ENCODE data around the gene ARNT2.

Gene ARNT2

DNA sequence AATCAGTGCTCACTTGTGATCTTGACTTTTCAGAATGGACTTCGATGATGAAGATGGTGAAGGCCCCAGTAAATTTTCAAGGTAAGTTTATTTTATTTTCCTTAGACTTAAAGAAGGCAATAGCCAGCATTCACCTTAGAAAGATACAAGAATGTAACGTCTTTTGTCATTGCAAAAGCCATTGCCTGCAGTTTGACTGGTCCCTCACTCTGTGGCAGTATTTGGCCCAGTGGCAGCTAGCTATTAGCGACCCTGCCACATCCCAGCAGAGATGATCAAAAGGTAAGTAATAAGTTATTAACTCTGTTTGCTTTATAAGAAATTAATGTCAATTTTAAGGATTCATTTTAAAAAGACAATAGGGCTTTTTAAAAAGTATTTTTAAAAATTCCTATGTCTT lies 53.7 kb downstream of the ARNT2 start:
- no peak overlapping the region for H3K27ac ChIP-seq
- H2AFZ ChIP-seq (ENCODE audit: low read depth): no peak overlapping the region
- H3K4me2 ChIP-seq: no peak overlapping the region
- TF ChIP-seq, protein P1, sequence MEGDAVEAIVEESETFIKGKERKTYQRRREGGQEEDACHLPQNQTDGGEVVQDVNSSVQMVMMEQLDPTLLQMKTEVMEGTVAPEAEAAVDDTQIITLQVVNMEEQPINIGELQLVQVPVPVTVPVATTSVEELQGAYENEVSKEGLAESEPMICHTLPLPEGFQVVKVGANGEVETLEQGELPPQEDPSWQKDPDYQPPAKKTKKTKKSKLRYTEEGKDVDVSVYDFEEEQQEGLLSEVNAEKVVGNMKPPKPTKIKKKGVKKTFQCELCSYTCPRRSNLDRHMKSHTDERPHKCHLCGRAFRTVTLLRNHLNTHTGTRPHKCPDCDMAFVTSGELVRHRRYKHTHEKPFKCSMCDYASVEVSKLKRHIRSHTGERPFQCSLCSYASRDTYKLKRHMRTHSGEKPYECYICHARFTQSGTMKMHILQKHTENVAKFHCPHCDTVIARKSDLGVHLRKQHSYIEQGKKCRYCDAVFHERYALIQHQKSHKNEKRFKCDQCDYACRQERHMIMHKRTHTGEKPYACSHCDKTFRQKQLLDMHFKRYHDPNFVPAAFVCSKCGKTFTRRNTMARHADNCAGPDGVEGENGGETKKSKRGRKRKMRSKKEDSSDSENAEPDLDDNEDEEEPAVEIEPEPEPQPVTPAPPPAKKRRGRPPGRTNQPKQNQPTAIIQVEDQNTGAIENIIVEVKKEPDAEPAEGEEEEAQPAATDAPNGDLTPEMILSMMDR (conservative IDR thresholded peaks at IDR 0.05; ENCODE audit: low read depth, low read length): no peak
- no peak overlapping the region for H3K4me3 ChIP-seq (IDR thresholded peaks at IDR 0.05; ENCODE audit: insufficient read depth, low read depth, low read length)
- H4K20me1 ChIP-seq (ENCODE audit: insufficient read depth): no peaks in the 10 kb centered on the region
- H3K27me3 ChIP-seq (ENCODE audit: insufficient read depth, low read depth): no peaks in the 10 kb centered on the region
- H3K4me1 ChIP-seq (ENCODE audit: low read depth, poor library complexity, severe bottlenecking): no peaks in the 10 kb centered on the region
- no peaks in the 10 kb centered on the region for H3K79me2 ChIP-seq (ENCODE audit: insufficient read depth, low read depth)
- no peak overlapping the region for H3K9ac ChIP-seq
- no peaks in the 10 kb centered on the region for H3K36me3 ChIP-seq (ENCODE audit: insufficient read depth)

DNA sequence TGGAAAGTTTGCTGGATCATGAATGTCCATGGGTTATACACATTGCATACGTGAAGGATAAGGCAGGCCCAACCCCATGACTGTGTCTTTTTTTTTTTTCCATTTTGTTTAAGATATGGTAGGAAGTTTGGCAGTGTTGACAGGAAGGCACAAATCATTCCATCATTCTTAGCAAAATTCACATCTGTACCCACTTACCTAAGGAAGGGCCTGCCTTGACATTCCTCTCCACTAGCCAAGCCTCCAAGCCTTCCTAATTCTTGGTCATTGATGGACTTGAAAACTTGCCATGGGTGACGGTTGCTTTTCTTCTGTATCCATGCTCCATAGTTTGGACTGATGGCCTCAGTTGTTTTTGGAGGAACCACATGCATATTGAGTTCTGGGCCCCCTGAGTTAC lies 54.4 kb downstream of the ARNT2 start:
- no peaks in the 10 kb centered on the region for H3K79me2 ChIP-seq (ENCODE audit: insufficient read depth, low read depth)
- no peaks in the 10 kb centered on the region for H3K36me3 ChIP-seq (ENCODE audit: insufficient read depth)
- no peak overlapping the region for H3K27ac ChIP-seq
- no peak overlapping the region for H2AFZ ChIP-seq (ENCODE audit: low read depth)
- TF ChIP-seq, protein P1 (conservative IDR thresholded peaks at IDR 0.05; ENCODE audit: low read depth, low read length): no peak
- H3K4me1 ChIP-seq (ENCODE audit: low read depth, poor library complexity, severe bottlenecking): no peaks in the 10 kb centered on the region
- no peaks in the 10 kb centered on the region for H3K27me3 ChIP-seq (ENCODE audit: insufficient read depth, low read depth)
- H3K4me2 ChIP-seq: no peak overlapping the region
- no peak overlapping the region for H3K9ac ChIP-seq
- H3K4me3 ChIP-seq (IDR thresholded peaks at IDR 0.05; ENCODE audit: insufficient read depth, low read depth, low read length): no peak overlapping the region
- H4K20me1 ChIP-seq (ENCODE audit: insufficient read depth): no peaks in the 10 kb centered on the region

DNA sequence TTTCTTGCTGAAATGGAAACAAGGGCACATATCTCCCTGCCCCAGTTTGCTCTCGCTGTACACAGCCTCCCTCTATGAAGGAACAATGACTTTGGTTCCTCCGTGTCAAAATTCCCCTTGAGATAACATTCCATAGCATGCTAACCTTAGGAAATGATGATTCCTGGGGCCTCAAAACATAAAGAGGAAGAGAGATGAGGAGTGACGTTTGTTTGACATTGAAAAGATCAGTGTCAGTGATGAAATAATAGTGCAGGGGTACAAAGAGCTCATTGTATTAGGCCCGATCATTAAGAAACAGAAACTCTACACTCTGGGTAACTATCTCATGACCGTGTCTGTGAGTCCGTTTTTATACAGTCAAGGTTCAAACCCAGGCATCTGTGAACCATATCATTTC lies 55.2 kb downstream of the ARNT2 start:
- Histone ChIP-seq H3K9ac (no peak overlapping the region), H3K79me2 (ENCODE audit: insufficient read depth, low read depth) (no peaks in the 10 kb centered on the region), H3K27ac (no peak overlapping the region), H3K36me3 (ENCODE audit: insufficient read depth) (no peaks in the 10 kb centered on the region), H3K4me2 (no peak overlapping the region), H3K27me3 (ENCODE audit: insufficient read depth, low read depth) (no peaks in the 10 kb centered on the region), H2AFZ (ENCODE audit: low read depth) (no peak overlapping the region), H3K4me1 (ENCODE audit: low read depth, poor library complexity, severe bottlenecking) (no peaks in the 10 kb centered on the region), H3K4me3 (IDR thresholded peaks at IDR 0.05; ENCODE audit: insufficient read depth, low read depth, low read length) (no peak overlapping the region), H4K20me1 (ENCODE audit: insufficient read depth) (no peaks in the 10 kb centered on the region)
- TF ChIP-seq, protein P1 (conservative IDR thresholded peaks at IDR 0.05; ENCODE audit: low read depth, low read length): no peak

DNA sequence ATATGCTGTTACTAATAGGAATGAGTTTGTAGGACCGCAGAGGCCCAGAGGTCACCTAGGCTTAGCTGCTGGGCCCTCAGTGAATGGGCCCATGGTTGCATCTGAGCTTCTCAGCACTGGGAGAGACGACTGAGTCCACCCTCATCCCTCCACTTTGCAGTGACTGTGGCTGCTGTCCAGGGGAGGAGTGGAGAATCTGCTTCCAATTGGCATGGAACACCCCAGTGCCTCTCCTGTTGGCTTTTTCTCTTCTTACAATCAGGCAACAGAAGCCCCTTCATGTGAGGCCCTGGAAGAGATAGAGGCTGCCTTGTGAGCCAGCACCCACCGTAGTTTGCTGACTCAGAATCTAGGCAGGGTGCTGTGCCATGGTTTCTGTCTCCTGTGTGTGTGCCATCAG lies 55.6 kb downstream of the ARNT2 start:
- no peak overlapping the region for H2AFZ ChIP-seq (ENCODE audit: low read depth)
- no peak overlapping the region for H3K27ac ChIP-seq
- no peak overlapping the region for H3K4me2 ChIP-seq
- H3K79me2 ChIP-seq (ENCODE audit: insufficient read depth, low read depth): no peaks in the 10 kb centered on the region
- H3K4me3 ChIP-seq (IDR thresholded peaks at IDR 0.05; ENCODE audit: insufficient read depth, low read depth, low read length): no peak overlapping the region
- no peaks in the 10 kb centered on the region for H3K27me3 ChIP-seq (ENCODE audit: insufficient read depth, low read depth)
- TF ChIP-seq, protein P1 (conservative IDR thresholded peaks at IDR 0.05; ENCODE audit: low read depth, low read length): no peak
- H4K20me1 ChIP-seq (ENCODE audit: insufficient read depth): no peaks in the 10 kb centered on the region
- H3K36me3 ChIP-seq (ENCODE audit: insufficient read depth): no peaks in the 10 kb centered on the region
- H3K4me1 ChIP-seq (ENCODE audit: low read depth, poor library complexity, severe bottlenecking): no peaks in the 10 kb centered on the region
- no peak overlapping the region for H3K9ac ChIP-seq

Measured in KMS-11 (cell line).